ENCODE data around the gene OR51V1. TPM values are rescaled to one million over a fixed set of nuclear protein-coding genes. Genes with fewer than 3 reads are reported as not detected.
A peak's percentile ranks its signal among the peaks of the same experiment; 100 is the strongest.

The OR51V1 gene
- total RNA-seq, 1 donor = not detected

DNA sequence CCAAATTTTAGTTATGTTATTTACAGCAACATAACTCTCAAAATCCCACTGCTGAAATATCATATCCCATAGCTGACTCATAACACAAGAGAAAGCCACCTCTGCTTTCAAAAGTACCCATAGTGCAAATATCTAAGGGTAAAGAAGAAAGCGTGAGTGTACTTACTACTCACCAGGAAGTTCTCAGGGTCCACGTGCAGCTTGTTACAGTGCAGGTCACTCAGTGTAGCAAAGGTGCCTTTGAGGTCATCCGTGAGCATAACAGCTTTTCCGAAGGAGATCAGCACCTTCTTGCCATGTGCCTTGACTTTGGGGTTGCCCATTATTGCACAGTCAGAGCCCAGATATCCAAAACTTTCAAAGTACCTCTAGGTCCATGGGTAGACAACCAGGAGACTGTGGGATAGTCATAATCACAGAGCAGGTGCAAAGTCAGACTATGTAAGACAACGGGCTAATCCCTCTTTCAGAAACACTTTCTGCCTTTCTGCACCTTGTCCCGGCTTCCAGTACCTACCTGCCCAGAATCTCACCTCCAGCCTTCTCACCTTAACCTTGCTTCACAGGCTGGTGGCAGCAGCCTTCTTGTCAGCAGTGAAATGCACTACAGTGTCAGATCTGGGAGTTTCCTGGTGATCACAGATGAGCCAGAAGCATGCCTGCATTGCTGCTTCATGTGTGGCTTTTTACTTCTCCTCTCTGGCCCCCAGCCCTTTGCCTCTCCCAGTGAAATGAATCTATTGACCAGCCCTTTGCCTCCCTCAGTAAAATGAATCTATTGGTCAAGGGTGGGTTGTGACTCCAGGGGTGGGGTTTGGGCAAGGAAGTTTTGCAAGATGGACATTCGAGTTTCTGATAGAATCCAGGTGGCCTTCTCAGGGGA is 42.7 kb upstream of the OR51V1 start:
- TF ChIP-seq, protein P1, sequence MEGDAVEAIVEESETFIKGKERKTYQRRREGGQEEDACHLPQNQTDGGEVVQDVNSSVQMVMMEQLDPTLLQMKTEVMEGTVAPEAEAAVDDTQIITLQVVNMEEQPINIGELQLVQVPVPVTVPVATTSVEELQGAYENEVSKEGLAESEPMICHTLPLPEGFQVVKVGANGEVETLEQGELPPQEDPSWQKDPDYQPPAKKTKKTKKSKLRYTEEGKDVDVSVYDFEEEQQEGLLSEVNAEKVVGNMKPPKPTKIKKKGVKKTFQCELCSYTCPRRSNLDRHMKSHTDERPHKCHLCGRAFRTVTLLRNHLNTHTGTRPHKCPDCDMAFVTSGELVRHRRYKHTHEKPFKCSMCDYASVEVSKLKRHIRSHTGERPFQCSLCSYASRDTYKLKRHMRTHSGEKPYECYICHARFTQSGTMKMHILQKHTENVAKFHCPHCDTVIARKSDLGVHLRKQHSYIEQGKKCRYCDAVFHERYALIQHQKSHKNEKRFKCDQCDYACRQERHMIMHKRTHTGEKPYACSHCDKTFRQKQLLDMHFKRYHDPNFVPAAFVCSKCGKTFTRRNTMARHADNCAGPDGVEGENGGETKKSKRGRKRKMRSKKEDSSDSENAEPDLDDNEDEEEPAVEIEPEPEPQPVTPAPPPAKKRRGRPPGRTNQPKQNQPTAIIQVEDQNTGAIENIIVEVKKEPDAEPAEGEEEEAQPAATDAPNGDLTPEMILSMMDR (IDR thresholded peaks at IDR 0.05; ENCODE audit: insufficient read depth, low read length) = no peak
- no peak overlapping the region for H3K4me3 ChIP-seq (ENCODE audit: low read depth, low read length)
- no peak for DNase-seq (ENCODE audit: low read depth)

DNA sequence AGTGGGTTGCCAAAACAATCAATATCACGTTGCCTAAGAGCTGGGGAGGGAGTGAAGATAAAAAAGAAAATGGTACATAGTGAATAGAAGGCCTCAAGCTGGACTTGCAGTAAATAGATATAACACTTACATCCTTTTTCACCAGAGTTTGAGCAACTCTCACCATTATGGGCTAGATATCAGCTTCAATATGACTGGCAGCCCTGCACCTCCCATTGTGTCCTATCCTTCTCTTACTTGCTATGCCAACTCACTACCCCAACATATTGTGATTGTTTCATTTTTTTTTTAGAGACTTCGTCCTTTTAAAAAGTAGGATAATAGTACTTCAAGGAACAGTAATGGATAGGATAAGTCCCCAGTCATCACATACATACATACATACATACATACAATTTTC is 41.7 kb upstream of the OR51V1 start:
- H3K4me3 ChIP-seq (ENCODE audit: low read depth, low read length) = no peak overlapping the region
- TF ChIP-seq, protein P1 (IDR thresholded peaks at IDR 0.05; ENCODE audit: insufficient read depth, low read length) = no peak
- DNase-seq (ENCODE audit: low read depth) = peak; percentile 18

DNA sequence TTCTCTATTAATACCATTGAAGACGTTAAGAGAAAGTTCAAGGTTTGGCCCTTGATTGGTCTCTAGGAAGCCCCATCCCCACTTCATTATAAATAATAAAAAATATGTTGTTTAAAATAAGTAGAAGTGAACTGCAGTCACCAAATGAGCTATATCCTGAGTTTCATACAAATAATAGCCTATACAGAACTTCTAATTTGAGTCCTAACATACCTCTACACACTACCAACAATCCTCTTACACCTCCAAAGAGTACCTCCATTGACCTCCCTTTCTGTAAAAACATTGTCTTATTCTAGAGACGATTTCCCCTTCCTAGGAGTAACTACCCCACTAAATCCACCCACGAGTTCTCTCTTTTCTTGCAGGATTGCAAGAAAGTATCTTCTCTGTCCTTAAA is 41.0 kb upstream of the OR51V1 start:
- H3K4me3 ChIP-seq (ENCODE audit: low read depth, low read length) = no peak overlapping the region
- TF ChIP-seq, protein P1 (IDR thresholded peaks at IDR 0.05; ENCODE audit: insufficient read depth, low read length) = no peak
- no peak for DNase-seq (ENCODE audit: low read depth)

DNA sequence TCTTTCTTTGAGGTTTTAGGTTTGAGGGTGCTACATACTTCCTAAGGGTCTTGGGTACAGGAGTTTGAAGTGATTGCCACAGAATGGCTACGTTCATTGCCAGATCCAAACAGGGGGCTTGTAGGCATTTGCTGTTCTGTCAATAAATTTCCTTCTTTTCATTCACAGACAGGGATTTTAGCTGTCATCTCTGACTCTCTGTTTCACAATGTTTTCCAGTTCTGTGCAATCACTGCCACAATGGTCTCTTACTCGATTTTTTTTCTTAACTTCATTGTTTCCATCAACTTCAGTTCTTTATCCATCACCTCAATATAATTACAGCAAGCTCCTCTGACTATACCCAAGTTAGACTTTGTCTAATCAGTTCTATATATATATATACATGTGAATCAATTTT is 40.0 kb upstream of the OR51V1 start:
- no peak overlapping the region for H3K4me3 ChIP-seq (ENCODE audit: low read depth, low read length)
- DNase-seq (ENCODE audit: low read depth) = no peak
- TF ChIP-seq, protein P1 (IDR thresholded peaks at IDR 0.05; ENCODE audit: insufficient read depth, low read length) = no peak

DNA sequence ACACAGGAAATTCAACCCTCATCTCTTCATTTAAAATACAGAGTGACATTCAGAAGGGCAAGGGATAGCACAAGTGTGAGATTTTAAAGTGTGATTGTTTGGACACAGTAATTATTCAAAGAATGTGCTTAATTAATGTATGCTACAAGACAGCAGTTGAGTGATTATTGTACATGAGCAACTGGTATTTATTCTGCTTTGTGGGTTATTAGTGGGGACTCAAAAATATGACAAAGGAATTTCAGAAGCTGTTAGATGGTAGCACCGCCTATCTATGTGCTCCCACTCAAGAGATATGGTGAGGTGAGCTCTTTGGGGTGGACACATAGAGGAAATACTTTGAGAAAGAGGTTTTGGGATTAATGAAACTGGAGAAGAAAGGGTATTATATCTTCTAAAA is 39.6 kb upstream of the OR51V1 start:
- no peak overlapping the region for H3K4me3 ChIP-seq (ENCODE audit: low read depth, low read length)
- DNase-seq (ENCODE audit: low read depth) = no peak
- TF ChIP-seq, protein P1 (IDR thresholded peaks at IDR 0.05; ENCODE audit: insufficient read depth, low read length) = no peak

DNA sequence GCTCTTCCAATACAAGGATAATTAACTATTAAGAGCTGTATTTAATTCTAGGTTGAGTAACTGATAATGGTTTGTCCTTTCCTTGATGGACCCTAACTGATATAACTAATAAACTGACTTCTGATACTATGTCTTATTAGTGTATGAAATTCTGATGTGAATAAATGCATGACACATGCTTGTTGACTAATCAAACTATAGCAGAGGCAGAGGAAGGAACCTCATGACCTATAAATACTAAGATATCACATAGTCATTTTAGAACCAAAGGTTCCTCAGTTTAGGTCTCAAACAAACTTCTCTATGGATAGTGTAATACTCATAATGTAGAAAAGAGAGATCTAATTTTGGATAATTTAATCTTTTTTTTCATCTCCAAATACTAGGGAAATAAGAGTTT is 38.6 kb upstream of the OR51V1 start:
- no peak overlapping the region for H3K4me3 ChIP-seq (ENCODE audit: low read depth, low read length)
- TF ChIP-seq, protein P1 (IDR thresholded peaks at IDR 0.05; ENCODE audit: insufficient read depth, low read length) = no peak
- no peak for DNase-seq (ENCODE audit: low read depth)
